ENCODE data around the gene ZNF785. TPM values are rescaled to one million over a fixed set of nuclear protein-coding genes. Genes with fewer than 3 reads are reported as not detected.

Gene ZNF785
- total RNA-seq, 4 donors from 2014 or later: 6.9 to 17.0 (median 12.2) TPM

GRCh38 chr16:30619202-30619601, 33.7 kb upstream of the ZNF785 start:
- H3K27ac ChIP-seq: no peak overlapping the region
- no peaks in the 10 kb centered on the region for H3K9me3 ChIP-seq
- H3K4me3 ChIP-seq: no peak overlapping the region
- H3K36me3 ChIP-seq: no peaks in the 10 kb centered on the region
- ATAC-seq: no peak
- peaks cover 29% of the 10 kb centered on the region for H3K27me3 ChIP-seq
- 79 to 89% methylated on average over 4 of the region's 4 CpGs for WGBS, 2 donors (ENCODE audit: low coverage in 1 of 2)
- TF ChIP-seq POLR2AphosphoS5 (IDR thresholded peaks at IDR 0.05) (no peak), EP300 (IDR thresholded peaks at IDR 0.05) (no peak), POLR2A (IDR thresholded peaks at IDR 0.05) (no peak), CTCF (IDR thresholded peaks at IDR 0.05) (no peak)
- H3K4me1 ChIP-seq: no peaks in the 10 kb centered on the region

- H3K9me3 ChIP-seq: no peaks in the 10 kb centered on the region
- H3K27me3 ChIP-seq: peaks cover 22% of the 10 kb centered on the region
- ATAC-seq: no peak
- no peak overlapping the region for H3K27ac ChIP-seq
- no peaks in the 10 kb centered on the region for H3K36me3 ChIP-seq
- no peak overlapping the region for H3K4me3 ChIP-seq
- WGBS, 2 donors (ENCODE audit: low coverage in 1 of 2): 36 to 53% methylated on average over 4 to 12 of the region's 12 CpGs
- TF ChIP-seq POLR2AphosphoS5 (IDR thresholded peaks at IDR 0.05) (no peak), CTCF (IDR thresholded peaks at IDR 0.05) (peak in 2 of 4 experiments; percentile 14 to 34)
- H3K4me1 ChIP-seq: peaks cover 0 to 7% (median 0%) of the 10 kb centered on the region in 3 donors
Observed at GRCh38 chr16:30615358-30616091, 30.0 kb upstream of the ZNF785 start.

- ATAC-seq: peak; percentile 99
- H3K4me3 ChIP-seq: peak within 1 kb of the TSS; percentile 61 to 86
- no peaks in the 10 kb centered on the region for H3K9me3 ChIP-seq
- H3K27ac ChIP-seq: peak within 1 kb of the TSS; percentile 74 to 98 (median 96)
- peaks cover 0 to 29% of the 10 kb centered on the region in 2 donors for H3K36me3 ChIP-seq
- H3K27me3 ChIP-seq: peaks cover 5% of the 10 kb centered on the region
- 1% methylated on average over 21 of the region's 63 CpGs; no CpG with 5 or more reads in 1 of the 2 donors for WGBS, 2 donors (ENCODE audit: low coverage in 1 of 2)
- peaks cover 0 to 32% (median 0%) of the 10 kb centered on the region in 3 donors for H3K4me1 ChIP-seq
- TF ChIP-seq CTCF (IDR thresholded peaks at IDR 0.05) (peak in 1 of 4 experiments; percentile 11), EP300 (IDR thresholded peaks at IDR 0.05) (no peak), POLR2AphosphoS5 (IDR thresholded peaks at IDR 0.05) (peak; percentile 45), POLR2A (IDR thresholded peaks at IDR 0.05) (peak; percentile 31 to 48)
Observed at GRCh38 chr16:30609926-30610839, 24.7 kb upstream of the ZNF785 start, which contains the start of gene ZNF689. Gene ZNF689 (minus strand): TSS chr16:30610389. CDS start chr16:30610041, 348 bp downstream.

GRCh38 chr16:30609002-30609925, 23.8 kb upstream of the ZNF785 start:
- Histone ChIP-seq H3K36me3 (peaks cover 0 to 38% of the 10 kb centered on the region in 2 donors), H3K4me1 (peaks cover 0 to 32% (median 0%) of the 10 kb centered on the region in 3 donors), H3K27me3 (no peaks in the 10 kb centered on the region), H3K4me3 (peak overlapping the region; percentile 61 to 86), H3K27ac (peak overlapping the region; percentile 74 to 98 (median 96)), H3K9me3 (no peaks in the 10 kb centered on the region)
- no peak for TF ChIP-seq POLR2AphosphoS5 (IDR thresholded peaks at IDR 0.05)
- WGBS, 2 donors (ENCODE audit: low coverage in 1 of 2): 13 to 28% methylated on average over 7 to 13 of the region's 40 CpGs
- peak; percentile 57 for ATAC-seq

Data from gastroesophageal sphincter (tissue), 4 donors.